ENCODE results near the gene MYH6.

- no peak for TF ChIP-seq CTCF (IDR thresholded peaks at IDR 0.05; ENCODE audit: low read length)
- TF ChIP-seq EZH2 (IDR thresholded peaks at IDR 0.05; ENCODE audit: borderline replicate concordance, low read length), result no peak
Measured at GRCh38 chr14:23347406-23348296, 60.4 kb downstream of the MYH6 start.
